ENCODE data around the gene NAA38.

Gene NAA38

DNA sequence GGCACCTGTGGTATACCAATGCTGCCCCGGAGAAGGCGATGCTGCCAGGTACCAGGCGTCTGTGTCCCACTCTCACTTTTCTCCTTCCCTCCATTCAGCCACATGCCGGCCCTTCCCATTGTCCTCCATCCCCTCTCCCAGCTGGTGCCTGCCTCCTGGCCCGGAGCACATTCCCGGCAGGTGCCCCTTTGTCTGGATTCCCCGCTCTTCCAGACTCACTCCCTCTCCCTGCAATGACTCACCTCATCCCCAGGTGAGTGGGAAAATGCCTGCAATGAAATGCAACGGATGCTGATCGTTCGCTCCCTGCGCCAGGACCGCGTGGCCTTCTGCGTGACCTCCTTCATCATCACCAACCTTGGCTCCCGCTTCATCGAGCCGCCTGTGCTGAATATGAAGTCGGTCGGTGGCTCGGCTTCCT is 33.8 kb downstream of the NAA38 start:
- TF ChIP-seq, protein P1, sequence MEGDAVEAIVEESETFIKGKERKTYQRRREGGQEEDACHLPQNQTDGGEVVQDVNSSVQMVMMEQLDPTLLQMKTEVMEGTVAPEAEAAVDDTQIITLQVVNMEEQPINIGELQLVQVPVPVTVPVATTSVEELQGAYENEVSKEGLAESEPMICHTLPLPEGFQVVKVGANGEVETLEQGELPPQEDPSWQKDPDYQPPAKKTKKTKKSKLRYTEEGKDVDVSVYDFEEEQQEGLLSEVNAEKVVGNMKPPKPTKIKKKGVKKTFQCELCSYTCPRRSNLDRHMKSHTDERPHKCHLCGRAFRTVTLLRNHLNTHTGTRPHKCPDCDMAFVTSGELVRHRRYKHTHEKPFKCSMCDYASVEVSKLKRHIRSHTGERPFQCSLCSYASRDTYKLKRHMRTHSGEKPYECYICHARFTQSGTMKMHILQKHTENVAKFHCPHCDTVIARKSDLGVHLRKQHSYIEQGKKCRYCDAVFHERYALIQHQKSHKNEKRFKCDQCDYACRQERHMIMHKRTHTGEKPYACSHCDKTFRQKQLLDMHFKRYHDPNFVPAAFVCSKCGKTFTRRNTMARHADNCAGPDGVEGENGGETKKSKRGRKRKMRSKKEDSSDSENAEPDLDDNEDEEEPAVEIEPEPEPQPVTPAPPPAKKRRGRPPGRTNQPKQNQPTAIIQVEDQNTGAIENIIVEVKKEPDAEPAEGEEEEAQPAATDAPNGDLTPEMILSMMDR (IDR thresholded peaks at IDR 0.05; ENCODE audit: low read depth, low read length), result no peak
- no peak for DNase-seq (ENCODE audit: low read depth, low spot score)
- in situ Hi-C loops (cut with HindIII; ENCODE audit: low sequenced_read_pairs), result no loop called here
- no peak overlapping the region for H3K4me3 ChIP-seq (ENCODE audit: low read depth, low read length)

- TF ChIP-seq, protein P1 (IDR thresholded peaks at IDR 0.05; ENCODE audit: low read depth, low read length), result no peak
- DNase-seq (ENCODE audit: low read depth, low spot score), result no peak
- in situ Hi-C loops (cut with HindIII; ENCODE audit: low sequenced_read_pairs), result no loop called here
- no peak overlapping the region for H3K4me3 ChIP-seq (ENCODE audit: low read depth, low read length)
Measured at GRCh38 chr17:7822126-7822525, 35.2 kb downstream of the NAA38 start.

DNA sequence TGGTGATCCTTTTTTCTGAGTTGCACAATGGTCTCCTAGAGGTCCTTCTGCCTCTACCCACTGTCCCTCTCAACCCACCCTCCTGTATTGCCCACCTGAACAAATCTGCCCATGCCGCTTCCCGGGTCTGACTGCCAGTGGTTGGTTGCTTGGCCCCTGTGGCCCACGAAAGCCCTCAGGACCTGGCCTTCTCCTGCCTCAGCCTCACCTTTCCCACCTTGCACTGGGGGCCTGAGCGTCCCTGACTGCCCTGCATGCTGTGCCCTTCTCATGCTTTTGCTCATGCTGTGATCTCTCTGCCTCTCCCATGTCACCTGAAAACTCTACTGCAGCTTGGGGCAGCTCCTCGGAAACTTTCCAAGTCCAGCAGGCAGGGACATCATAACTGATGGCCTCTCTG is 37.1 kb downstream of the NAA38 start:
- H3K4me3 ChIP-seq (ENCODE audit: low read depth, low read length), result no peak overlapping the region
- TF ChIP-seq, protein P1 (IDR thresholded peaks at IDR 0.05; ENCODE audit: low read depth, low read length), result no peak
- DNase-seq (ENCODE audit: low read depth, low spot score), result no peak
- in situ Hi-C loops (cut with HindIII; ENCODE audit: low sequenced_read_pairs), result no loop called here

DNA sequence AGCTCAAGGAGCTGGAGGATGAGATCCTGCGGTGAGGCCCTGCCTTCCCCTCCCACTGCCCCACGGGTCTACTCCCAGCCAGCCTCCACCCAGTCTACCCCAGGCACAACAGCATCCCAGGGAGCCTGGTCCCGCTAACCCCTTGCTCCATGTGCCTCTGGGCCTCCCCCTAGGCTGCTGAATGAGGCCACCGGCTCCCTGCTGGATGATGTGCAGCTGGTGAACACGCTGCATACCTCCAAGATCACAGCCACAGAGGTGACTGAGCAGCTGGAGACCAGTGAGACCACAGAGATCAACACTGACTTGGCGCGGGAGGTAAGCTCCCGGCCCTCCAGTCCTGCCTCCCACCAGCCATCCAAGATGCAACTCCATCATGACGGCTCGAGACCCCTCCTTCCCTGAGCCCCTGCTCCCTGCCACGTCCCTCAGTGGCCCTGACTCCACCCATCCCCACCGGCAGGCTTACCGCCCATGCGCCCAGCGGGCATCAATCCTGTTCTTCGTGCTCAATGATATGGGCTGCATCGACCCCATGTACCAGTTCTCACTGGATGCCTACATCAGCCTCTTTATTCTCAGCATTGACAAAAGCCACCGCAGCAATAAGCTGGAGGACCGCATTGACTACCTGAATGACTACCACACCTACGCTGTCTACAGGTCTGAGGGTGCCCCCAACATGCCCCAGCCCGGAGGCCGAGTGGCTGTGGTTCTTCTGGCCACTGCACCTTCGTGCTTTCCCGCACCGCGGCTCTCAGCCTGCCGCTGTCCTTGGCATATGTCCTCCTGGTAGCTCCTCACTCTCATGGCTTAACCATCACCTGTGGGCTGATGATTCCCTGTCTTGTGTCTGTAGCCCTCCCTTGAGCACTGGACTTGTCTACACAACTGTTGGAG is 38.4 kb downstream of the NAA38 start:
- in situ Hi-C loops (cut with HindIII; ENCODE audit: low sequenced_read_pairs), result no loop called here
- DNase-seq (ENCODE audit: low read depth, low spot score), result no peak
- H3K4me3 ChIP-seq (ENCODE audit: low read depth, low read length), result no peak overlapping the region

DNA sequence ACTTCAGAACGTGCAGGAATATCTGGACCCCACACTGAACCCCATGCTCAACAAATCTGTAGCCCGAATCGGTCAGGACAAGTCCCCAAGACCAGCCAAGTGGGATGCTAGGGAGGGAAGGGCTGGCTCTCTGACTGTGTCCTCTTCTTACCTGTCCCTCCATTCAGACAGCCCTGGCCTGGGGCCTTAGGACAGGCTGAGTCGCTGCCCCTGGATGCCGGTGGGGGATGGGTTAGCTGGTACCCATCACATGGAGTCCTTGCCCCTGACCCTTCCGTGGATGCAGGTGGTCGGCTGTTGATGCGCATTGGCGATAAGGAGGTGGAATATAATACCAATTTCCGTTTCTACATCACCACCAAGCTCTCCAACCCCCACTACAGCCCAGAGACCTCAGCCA is 39.3 kb downstream of the NAA38 start:
- TF ChIP-seq, protein P1 (IDR thresholded peaks at IDR 0.05; ENCODE audit: low read depth, low read length), result no peak
- in situ Hi-C loops (cut with HindIII; ENCODE audit: low sequenced_read_pairs), result no loop called here
- DNase-seq (ENCODE audit: low read depth, low spot score), result no peak
- H3K4me3 ChIP-seq (ENCODE audit: low read depth, low read length), result no peak overlapping the region

More for the DNA sequence above, 38.4 kb downstream of the NAA38 start:
- TF ChIP-seq, protein P1 (IDR thresholded peaks at IDR 0.05; ENCODE audit: low read depth, low read length), result no peak

DNA sequence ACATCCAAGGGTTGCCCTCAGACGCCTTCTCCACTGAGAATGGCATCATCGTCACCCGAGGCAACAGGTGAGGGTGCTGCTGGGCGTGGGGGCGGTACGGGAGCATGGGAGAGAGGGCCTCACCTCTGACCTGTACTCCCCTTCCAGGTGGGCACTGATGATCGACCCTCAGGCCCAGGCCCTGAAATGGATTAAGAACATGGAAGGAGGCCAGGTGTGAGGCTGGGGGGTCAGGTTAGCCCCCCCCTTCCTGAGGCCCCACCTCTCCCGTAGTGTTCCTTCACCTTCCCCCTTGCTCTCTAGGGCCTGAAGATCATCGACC is 39.8 kb downstream of the NAA38 start:
- in situ Hi-C loops (cut with HindIII; ENCODE audit: low sequenced_read_pairs), result no loop called here
- no peak for DNase-seq (ENCODE audit: low read depth, low spot score)
- TF ChIP-seq, protein P1 (IDR thresholded peaks at IDR 0.05; ENCODE audit: low read depth, low read length), result no peak
- H3K4me3 ChIP-seq (ENCODE audit: low read depth, low read length), result no peak overlapping the region
